GM12801 (cell line): ENCODE results near the gene DPP8.

Source experiments
- TF ChIP-seq, protein P1 (sequence below): IDR thresholded peaks from one replicate; pipeline ENCODE4 v1.5.1; 2011; ENCODE audit warnings: control low read depth; ENCODE audit not compliant: insufficient read length; ENCODE audit errors: extremely low read depth

DPP8 gene

DNA sequence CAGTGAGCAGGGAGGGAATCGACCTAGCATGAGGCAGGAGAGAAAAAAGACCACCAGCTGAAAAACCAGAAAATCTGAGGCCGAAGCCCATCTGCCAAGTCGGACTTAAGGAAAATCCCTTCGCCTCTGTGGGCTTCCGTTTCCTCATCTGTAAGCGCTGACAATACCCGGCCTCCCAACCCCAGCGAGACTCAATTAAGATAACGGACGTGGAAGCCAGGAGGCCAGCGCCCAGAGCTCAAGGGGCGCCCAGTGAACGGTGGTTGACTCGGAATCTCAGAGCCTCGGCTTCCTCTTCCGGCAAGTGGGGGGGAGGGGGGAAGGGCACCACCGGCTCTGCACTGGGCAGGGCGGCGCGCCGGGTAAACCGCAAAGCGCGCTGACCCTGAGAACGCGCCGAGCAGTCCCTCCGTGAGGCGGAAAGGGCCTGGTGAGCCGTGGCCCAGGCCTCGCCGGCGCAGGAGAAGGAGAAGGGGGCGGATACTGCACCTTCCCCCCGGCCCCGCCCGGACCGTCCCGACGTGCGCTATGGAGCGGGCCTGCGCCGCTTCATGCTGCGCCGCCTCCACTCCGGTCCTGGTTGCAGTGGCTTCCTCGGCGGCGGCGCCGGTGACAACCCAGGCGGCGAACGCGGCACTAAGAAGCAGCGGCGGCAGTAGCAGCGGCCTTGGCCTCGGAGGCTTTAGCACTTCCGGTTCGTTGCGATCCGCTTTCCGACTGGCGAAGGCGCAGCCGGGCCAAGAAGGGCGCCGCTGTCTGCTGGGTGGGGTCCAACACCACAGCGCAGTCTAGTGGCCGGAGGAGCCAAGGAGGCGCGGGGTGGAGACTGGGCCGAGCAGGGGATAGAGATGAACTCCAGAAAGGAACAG lies at the start of gene DPP8:
Gene DPP8 (minus strand): TSS at position 693 of the 869 bp plus-strand sequence. CDS start 5,136 bp downstream, outside the sequence.
- TF ChIP-seq, protein P1, sequence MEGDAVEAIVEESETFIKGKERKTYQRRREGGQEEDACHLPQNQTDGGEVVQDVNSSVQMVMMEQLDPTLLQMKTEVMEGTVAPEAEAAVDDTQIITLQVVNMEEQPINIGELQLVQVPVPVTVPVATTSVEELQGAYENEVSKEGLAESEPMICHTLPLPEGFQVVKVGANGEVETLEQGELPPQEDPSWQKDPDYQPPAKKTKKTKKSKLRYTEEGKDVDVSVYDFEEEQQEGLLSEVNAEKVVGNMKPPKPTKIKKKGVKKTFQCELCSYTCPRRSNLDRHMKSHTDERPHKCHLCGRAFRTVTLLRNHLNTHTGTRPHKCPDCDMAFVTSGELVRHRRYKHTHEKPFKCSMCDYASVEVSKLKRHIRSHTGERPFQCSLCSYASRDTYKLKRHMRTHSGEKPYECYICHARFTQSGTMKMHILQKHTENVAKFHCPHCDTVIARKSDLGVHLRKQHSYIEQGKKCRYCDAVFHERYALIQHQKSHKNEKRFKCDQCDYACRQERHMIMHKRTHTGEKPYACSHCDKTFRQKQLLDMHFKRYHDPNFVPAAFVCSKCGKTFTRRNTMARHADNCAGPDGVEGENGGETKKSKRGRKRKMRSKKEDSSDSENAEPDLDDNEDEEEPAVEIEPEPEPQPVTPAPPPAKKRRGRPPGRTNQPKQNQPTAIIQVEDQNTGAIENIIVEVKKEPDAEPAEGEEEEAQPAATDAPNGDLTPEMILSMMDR, result peak; percentile 86

DNA sequence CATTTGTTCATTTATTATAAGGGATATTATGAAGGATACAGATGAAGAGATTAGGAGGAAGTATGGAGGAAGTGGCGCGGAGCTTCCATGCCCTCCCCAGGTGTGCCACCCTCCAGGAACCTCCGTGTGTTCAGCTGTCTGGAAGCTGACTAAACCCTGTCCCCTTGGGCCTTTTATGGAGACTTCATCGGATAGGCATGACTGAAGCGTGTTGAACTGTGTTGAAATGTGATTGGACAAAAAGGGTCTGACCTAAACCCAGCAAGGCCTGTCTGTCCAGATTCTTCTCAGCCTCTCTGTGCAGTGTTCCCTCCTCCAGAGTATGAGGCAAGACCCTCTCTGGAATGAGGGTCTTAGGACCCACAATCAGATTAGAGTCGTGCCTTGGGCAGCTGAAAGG lies 44.4 kb upstream of the DPP8 start:
- TF ChIP-seq, protein P1, result no peak

- TF ChIP-seq, protein P1, result no peak
Measured at GRCh38 chr15:65559941-65560340, 42.5 kb upstream of the DPP8 start.

DNA sequence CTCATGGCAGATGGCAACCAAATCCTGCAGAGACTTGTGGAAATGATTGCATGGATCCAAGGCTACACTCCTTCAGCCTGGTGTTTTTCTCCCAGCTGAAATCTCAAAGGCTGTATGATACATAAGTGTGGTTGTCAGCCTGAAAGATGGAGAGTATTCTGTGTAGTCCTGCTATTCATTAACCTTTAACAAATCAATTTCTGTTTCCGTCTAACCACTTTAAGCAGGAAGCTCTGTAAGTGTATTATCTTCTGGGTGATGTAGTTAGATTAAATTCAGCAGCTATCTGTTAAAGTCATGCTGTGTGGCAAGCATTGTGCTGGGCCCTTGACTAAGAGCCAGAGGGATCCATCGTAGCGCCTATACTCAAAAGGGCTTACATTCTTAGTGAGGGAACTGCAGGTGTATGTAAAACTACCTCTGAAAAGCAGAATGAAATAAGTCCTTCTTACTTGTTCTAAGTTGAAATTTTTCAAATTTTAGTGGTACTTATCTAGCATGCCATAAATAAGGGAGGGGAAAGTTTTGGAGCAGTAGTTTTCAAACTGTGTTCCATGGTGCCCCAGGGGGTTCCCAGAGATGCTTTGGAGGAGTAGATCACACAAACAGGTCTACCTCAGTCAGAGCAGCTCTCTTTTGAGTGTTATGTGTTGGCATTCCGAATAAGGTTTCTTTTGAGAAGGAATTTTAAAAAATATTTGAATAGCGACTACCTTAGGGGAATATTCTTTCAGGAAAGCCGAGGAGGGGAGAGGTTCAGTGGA lies 41.7 kb upstream of the DPP8 start:
- TF ChIP-seq, protein P1, result no peak

GRCh38 chr15:65558336-65558735 lies 40.8 kb upstream of the DPP8 start:
- TF ChIP-seq, protein P1, result no peak

- TF ChIP-seq, protein P1, result no peak
Measured at GRCh38 chr15:65556622-65557021, 39.1 kb upstream of the DPP8 start.

DNA sequence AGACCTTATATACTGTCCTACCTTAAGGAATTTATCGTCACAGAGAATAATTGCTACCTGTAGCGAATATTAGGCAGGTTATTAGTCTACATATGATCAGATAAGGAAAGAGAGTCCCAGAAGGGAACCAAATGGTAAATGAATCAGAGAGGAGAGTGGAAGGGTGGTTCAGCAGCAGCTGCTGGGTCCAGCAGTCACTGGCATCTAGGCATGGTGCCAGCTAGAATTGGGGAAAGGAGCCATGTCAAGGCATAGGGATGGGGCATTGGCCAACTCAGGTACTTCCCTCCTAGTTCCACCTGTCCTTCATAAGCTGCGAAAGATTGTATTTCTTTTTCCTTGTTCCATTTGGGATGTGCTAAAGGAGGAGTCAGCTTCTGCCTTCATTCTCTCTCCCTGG lies 36.2 kb upstream of the DPP8 start:
- TF ChIP-seq, protein P1, result no peak
